ENCODE measurements around the gene SYT7.

SYT7 gene

DNA sequence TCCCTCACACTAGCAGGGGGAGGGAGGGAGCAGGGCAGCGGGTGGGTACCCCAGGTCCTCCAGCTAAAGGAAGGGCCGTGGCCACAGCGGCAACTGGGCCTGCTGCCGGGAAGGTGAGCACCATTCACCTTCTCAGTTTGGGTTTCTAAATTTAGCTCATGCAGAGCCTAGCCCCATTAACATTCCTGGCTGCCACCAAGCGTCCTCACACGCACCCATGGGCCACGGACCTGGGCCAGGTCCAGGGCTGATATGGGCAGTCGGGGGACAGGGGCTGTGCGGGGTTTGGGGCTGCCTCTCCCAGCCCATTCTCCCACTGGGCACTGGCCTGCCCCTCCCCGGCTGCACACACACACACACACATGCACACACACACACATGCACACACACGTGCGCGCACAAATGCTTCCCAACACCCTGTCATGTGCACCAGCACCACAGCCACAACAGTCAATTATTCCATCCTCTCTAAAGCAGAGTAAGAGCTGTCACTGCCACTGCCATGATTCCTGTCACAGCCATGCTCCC lies 28.7 kb downstream of the SYT7 start:
- no peak for DNase-seq

DNA sequence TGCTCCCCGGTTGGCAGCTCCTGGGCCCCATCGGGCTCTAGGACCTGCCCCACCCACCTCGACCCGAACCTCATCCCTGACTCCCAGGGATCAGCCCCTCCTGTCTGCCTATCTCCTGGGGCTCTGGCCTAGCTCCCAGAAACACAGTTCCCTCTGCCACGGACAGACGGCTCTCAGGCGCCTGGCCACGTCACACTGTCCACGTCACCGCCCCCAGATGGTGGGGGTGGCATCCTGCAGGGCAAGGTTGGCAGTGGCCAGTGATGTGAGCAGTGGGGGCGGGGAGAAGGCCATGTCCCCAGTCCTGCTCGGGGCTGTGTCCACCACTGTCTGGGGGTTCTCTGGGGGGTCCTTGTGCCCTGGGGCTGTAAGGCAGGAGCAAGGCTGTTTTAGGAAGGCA lies 29.2 kb downstream of the SYT7 start:
- no peak for DNase-seq

DNA sequence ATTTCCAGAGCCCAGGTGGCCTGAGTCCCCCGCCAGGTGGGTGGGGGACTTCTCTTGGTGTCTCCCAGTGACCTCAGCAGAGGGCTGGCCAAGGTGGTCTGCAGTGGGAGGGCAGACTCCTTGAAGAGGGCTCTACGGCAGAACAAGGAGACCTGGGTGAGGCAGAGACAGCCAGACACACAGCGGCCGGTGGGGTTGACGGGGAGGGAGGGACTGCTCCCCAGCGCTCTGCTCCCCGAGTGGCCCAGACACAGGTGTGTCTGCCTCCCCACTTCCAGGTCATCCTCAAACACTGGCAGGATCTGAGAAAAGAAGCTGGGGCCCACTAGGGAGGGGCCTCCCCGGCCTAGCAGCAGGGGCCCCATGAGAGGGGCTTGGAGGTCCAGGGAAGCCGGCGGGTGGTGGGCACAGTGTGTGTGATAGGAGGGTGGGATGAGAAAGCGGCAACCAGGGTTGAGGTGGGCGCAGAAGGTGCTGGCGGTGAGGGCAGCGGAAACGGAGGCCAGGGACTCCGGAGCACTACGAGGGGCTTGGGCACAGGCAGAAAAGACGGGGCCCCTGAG lies 30.1 kb downstream of the SYT7 start:
- no peak for DNase-seq

DNA sequence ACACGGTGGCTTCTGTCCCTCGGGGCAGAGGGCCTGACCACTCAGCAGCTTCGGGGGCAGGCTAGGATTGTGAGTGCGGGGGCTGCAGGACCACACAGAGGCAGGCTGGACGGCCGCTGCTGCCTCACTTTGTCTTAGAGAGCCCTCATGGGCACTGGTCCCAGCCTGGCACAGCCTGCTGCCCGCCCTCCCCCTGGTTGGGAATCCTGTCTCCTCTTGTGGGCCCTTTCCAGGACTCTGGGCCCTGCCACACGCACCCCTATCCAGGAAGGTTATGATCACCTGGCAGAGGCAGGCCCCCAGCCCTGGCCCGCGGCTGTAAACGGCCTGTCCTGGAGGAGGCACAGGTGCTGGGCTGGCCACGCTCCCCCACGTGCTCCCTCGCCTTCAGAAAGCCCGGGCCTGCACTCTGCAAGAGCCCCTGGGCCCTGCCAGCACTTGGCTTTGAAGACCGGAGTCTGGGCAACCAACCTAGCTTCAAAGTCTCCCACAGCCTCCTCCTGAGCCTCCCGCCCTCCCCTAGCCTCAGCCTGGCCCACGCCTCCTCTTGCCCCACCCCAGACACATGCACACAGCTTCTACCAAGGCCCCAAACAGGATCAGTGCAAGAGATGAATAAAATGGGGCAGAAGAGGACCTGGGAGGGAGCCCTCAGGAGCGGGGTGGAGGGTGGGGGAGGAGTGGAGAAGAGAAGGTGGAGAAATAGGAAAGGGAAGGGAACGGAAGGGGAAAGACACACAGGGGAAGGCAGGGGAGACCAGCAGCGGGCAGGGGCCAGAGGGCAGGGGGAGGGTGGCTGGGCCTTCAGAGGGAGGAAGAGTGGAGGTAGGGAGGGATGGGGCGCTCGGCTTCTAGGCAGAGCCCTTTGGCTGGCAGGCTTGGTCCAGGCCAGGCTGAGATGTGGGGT lies 31.0 kb downstream of the SYT7 start:
- no peak for DNase-seq

DNA sequence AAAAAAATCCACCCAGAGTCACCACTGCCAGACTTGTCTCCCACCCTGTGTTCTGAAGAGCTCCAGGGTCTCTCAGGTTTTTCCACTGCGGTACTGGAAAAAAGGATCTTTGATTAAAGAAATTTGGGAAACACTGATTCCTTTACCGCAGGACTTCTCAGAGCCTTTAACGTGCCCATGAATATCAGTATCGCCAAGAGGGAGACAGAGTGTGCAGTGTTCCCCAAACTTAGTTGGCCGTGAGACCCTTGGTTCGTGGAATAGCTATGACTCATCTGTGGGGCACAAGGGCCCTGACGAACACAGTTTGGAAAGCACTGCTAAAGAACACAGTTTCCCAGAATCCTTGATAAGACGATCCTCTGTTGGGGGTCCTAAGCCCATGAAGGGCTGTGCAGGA lies 31.7 kb downstream of the SYT7 start:
- no peak for DNase-seq

DNA sequence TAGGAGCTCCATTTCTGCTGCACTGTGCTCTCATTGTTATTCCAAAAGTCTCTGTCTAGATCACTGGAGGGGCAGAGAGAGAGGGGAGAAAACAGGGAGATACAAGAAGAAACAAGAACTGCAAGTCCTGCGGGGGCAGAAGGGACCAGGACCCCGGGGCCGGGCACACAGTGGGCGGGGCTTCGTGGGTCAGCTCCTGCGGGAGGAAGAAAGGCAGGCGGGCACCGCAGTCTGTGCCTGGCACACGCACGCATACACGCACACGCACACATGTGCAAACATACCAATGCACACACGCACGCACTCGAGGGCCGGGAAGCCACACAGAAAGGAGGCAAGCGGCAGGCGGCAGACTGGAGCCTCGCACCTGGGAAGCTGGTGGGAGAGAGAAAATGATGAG lies 33.6 kb downstream of the SYT7 start:
- DNase-seq, result no peak

DNA sequence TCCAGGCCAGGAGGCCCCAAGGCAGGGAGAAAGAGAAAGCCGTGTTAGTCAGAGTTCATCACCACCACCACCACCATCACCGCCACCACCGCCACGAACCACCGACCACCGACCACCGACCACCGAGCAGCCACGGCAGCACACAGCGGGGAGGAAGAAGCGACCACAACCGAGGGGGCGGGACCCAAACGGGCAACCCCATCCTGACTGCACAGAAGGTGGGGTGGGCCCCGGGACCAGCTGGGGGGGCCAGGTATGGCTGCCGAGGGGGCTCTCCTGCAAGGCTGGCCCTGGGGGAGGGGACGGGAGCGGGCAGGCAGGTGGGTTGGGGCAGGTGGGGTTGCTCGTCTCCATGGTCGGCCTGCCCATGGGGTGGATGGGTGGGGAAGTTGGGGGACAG lies 34.2 kb downstream of the SYT7 start:
- DNase-seq, result no peak

DNA sequence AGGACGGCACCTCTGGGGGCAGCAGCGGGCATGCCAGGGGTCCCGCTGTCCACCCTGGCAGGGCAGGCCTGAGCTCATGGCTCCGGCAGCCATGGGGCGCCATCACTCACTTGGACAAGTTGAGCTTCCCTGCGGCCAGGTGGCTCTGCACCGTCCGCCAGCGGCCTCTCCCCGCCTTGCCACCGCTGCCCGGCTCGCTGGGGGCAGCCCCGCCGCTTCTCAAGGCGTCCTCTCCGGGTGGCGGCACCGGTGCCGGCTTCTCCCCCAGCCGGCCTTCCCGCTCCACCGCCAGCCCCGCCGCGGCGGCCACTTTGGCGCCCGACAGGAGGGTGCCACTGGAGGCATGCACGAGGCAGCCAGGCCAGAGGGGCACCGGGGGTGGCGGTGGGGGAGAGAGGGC lies 35.0 kb downstream of the SYT7 start:
- no peak for DNase-seq

DNA sequence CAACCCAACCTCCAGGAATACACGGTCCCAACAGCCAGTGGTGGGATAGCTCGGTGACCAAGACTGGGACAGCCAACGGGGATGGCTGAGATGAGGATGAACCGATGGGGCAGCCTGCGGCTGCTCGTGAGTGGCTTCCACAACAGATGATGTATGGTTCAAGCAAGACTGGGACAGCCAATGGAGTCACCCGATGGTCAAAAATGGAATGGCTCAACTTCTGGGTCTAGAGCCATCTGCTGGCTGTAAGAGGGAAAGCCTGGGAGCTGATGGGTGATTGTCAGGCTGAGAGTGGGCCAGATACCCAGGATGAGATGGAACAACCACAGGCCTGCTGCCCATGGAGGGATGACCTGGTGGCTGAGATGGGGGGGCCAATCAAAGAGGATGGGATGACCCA lies 35.5 kb downstream of the SYT7 start:
- no peak for DNase-seq

DNA sequence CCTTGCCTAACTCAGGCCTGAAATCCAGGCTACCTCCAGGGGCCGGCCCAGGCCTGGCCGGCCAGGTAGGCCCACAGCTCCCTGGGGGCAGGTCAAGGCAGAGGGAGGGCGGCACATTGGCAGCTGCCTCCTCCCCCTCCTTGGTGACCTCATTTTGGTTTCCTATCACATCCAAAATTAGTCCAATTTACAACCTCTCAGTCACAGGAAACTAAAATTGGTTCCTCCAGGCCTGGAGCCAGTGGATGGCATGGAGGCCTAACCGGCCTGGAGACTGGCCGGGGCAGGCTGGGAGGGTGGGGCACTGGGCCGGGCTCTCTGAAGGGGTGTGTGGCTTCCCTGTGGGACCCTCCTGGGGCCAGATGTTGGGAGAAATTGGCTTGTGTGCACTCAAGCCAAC lies 36.4 kb downstream of the SYT7 start:
- no peak for DNase-seq

DNA sequence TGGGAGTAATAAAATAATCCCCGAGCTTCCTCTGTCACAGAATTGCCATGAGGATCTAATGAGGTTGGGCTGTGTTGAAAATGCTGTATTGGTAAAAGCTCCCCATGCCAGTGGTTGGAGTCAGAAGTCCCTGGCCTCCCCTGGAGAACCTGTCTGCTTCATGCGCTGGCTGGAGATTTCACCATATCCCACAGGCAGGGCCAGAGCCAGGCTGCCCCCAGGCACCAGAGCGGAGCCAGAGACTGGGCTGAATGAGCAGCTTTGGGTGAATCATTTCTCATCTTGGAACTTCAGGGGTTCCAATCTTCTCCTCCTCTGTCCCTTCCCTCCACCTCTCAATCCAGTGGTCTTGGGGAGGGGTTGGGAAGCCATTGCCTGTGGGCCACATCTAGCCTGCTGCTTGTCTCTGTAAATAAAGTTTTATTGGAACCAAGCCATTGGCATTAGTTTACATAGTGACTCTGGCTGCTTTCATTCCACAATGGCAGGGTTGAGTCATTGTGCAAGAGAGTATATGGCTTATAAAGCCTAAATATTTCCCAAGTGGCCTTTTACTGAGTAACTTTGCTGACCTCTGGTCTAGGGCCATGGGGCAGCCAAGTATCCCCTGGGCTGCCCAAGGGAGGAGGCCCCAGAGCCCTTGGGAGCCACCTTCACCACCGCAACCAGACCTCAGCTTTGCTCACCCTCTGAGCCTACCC lies 37.1 kb downstream of the SYT7 start:
- DNase-seq, result no peak

DNA sequence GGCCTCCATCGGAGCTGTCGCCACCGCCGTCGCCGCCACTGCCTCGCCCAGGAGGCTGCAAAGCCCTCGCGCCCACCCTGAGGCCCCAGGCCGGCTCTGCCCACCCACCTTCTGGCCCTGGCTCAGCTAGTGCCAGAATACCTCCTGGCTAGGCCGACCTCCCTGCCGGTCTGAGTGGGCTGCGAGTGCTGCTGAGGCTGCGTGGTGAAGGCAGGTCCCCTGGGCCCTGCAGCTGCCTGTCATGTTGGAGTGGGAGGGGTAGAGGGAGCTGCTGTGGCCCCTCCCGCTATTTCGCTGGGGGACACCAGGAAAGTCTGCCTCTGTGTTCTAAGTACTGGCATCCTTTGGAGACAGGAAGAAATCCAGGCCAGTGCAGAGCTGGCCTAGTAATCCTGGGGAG lies 38.2 kb downstream of the SYT7 start:
- no peak for DNase-seq

DNA sequence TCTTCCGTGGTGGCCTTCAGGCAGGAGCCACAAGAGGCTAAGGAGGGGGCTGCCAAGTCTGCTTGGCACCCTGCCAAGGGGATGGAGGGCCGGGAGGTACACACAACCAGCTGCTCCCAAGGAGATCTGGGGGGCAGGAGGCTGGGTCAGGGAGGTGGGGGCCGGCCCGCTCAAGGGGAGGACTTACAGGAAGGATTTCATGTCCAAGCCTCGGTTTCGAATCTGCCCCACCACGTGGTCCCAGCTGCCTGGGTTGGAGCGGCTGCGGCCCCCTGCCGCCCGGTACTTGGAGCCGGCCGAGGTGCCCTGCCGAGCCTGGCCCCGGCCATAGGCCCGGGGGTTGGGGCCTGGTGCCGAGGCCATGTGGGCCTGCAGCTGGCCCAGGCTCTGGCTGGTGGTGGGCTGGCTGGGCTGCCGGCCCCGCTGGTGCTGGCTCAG lies 38.8 kb downstream of the SYT7 start:
- peak; percentile 81 for DNase-seq

DNA sequence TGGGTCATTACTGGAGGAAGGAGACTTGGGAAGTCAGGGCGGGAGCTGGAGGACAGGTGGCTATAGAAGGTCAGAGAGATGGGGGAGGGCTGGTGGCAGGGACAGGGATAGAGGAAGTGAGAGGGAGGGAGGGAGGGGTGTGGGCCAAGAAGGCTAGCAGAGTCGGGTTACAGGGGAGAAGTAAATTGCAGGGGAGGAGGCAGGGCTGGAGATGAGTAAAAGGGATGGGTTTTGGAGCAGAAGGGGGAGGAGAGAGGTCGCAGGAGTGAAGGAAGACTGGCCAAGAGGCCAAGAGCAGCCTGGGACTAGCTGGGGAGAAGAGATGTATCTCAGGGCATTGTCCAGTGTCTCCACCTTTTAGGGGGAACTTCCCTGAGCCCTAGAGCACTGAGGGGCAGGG lies 39.3 kb downstream of the SYT7 start:
- DNase-seq, result peak; percentile 95

DNA sequence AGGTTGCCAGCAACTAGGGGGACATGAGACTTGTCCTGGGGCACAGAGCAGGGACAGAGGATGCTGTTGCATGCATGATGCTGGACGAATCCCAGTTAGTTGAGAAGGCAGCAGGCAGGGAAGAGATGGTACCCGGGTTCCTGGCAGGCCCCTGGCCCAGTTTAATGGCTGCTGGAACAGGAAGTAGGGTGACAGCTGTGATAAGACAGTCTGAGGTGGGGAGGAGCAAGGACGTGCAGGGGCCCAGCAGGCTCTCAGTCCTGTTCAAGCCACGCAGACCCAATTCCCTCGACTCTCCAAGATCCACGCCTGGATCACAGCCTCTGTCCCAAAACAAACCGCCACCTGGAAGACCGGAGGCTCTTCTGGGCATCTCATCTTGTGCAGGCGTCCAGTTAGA lies 40.3 kb downstream of the SYT7 start:
- DNase-seq, result no peak

DNA sequence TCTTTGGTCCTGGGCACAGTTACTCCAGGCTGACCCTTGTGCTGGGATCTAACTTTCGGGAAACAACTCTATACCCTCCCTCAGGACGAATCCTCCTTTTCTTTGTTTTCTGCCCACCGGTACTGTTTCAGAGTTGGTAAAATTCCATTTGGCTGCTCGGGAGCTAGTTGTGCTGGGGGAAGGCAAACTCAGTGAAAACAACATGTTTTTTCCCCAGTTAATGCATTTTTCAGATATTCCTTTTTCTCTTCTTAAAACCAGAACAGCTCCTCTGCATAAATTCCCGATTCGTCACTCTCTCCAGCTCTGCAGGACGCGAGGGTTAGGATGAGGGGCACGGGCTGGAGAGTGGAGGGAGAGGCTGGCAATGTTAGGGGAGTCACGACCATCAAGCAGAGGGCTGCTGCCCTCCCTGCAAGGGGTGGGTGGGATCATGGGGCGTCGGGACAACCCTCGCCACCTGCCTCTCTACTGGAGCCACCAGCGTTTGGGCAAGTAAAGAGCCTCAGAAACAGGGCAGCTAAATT lies 41.0 kb downstream of the SYT7 start:
- no peak for DNase-seq

DNA sequence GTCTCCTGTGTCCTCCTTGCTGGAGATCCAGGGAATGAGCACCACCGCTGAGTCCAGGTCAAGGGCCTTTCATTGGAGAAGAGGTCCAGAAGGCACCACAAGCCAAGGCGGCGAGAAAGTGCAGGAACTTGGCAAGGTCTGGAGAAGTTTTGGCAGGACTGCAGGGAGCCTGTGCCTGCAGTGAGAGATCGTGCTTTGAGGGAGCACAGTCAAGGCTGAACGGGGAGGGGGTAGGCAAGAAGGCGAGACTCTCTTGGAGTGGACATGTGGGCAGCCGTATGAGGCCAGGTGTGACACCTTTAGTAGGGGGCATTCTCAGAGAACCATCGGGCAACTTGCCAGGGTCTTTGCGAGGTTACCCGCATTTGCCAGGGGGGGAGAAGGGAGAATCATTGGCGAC lies 41.9 kb downstream of the SYT7 start:
- DNase-seq, result no peak

DNA sequence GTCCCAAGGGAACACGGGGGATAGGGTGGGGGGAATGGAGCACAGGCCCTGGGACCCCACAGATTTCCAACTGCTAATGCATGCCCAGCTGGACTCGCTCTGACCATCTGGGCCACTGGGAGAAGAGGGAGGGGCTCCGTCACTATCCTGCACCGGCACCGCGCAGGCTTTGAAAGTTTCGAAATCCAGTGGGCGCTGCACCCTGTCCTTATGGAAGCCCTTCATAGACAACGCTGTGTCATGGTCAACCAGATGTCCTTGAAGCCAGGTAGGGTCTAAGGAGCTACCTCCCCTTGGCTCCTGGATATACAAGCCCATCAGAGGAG lies 42.3 kb downstream of the SYT7 start:
- DNase-seq, result no peak

DNA sequence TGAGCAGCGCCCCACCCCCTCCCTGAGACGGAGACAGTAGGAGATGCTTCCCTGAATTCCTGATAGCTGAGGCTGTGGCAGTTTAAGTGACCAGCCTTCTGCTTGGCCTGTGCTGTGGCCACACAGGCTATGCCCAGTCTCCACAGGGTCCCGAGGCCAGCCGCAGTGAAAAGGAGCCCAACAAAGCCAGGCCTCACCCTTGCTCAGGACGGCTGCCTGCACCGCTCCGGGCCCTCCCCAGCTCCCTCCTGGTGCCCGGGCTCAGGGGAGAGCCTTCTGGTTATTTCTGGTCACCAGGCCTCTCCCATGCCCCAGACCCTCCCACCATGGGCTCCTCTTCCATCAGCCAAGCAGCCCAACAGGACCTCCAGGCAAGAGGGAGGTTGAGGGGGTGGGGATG lies 43.5 kb downstream of the SYT7 start:
- no peak for DNase-seq

DNA sequence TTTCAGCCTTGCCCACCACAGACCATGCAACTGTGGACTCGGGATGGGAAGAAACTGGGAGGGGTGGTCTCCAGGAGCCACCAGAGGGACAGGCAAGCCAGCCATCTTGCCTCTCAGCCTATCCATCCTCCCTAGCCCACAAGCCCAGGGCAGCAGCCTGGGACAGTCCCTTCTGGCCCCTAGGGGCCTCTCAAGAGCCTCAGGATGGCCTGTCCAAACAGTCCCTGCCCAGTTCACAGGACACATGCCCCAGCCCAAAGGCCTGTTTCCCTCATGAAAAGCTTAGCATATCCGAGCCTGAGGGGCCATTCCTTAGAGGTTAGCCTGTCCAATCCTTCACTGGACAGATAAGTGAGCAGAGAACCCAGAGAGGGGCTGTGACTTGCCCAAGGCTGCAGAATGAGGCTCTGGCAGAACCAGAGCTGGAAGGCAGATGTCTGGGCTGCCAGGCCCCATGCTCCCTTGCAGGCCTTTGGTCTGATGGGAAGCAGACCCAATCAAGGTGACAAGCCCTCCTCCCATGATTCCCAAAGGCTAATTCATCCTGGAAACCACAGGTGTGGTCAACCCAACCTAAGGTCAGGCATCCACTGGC lies 44.1 kb downstream of the SYT7 start:
- no peak for DNase-seq

DNA sequence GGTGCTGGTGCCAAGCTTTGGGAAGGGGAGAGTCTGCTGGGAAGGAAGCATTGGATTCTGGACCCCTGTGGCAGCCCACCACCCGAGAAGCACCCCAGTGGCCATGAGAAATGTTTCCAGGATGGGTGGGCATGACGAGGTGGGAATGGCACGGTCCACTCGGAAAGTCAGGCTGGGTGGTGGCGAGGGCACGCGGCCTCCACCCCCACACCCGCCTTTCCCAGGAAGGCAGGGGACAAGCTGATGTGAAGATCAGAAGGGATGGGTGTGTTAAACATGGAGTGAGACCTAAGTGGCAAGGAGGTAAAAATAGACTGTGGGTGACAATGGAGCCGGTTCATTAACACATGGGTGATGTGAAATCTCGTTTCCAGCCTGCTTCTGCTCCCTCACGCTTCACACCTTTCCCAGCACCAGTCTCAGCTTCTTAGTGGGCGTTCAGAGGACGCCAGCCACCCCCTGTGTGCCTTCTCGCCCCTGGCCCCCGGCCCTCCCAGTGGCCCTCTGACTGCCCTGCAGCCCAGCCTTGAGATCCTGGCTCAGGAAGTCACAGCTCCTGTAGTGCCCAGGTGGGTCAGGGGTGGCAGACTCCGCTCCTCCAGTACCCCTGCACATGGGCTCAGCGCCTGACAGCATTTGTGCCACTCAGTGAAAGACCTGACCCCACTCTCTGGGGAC lies 44.7 kb downstream of the SYT7 start:
- no peak for DNase-seq

DNA sequence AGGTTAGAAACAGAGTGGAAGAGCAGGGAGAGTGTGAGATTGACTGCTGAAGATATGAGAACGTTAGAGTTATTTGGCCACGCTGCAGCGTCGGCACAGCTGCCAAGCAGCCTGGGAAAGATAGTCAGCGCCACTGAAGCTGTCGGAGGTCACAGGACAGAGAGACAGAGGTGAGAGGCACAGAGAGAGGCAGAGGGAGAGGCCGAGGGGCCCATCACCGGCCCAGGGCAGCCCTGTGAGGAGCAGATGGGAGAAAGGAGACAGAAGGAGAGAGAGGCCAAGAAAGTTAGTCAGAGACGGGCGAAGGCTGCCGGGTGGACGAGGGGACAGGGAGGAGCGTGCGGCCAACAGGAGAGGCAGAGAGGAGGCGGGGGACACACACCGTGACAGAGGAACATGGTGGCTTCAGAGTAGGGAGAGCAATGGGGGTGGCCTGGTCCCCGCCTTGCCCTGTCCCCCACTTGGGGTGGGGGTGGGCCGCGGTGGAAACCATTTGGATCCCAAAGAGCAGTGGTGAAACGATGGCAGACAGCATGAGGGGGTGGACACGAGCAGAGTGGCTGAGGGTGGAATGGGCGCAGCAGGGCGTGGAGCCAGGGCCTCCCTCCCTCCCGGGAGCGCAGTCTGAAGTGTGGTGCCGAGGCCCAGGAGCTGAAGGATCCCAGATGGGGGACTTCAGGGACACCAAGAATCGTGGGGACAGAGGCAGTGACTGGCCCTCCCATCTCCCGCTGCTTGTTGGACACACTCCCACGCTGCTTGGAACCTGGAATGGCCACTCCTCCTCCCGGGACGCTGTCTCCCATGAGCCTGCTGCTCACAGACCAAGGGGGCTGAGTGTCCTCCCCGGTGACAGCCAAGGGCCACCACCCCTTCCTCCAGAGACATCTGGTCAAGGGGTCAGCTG lies 45.7 kb downstream of the SYT7 start:
- no peak for DNase-seq

All from NCI-H510A treated with DMSO at 0.1 percent for 48 hours (cell line).